Naive thymus-derived CD4-positive, alpha-beta T cell (primary cell): ENCODE results near the gene P2RY13. TPM values are rescaled to one million over a fixed set of nuclear protein-coding genes. Genes with fewer than 3 reads are reported as not detected.

Experiments used
- ATAC-seq: fragments of 150-1000 bp; cut with Tn5 transposase; 2 replicates; pipeline ENCODE4 v1.10.0; 2021; ENCODE audit warnings: mild to moderate bottlenecking, moderate library complexity
- CTCF ChIA-PET: fragments of 350-600 bp; sonication (Branson Sonifier 250); formaldehyde crosslinking; loops from one replicate; lab custom pipeline; 2021; ENCODE audit warnings: antibody characterized with exemption; lab: Charles Lee
- POLR2A ChIA-PET: fragments of 350-600 bp; sonication (Branson Sonifier 250); formaldehyde crosslinking; loops from one replicate; lab custom pipeline; 2021; ENCODE audit warnings: antibody characterized with exemption, inconsistent platforms; lab: Charles Lee
- DNase-seq, 9 donors: peaks; one replicate each; pipeline versions ENCODE4 v3.0.0 to v3.0.0-alpha.2; 2020 to 2022; ENCODE audit warnings: mixed read lengths in 1 of 9
- H3K27ac ChIP-seq: one replicate; pipeline ENCODE4 v1.7.0; 2013; ENCODE audit warnings: mild to moderate bottlenecking, low read depth, low read length, moderate library complexity
- H3K27me3 ChIP-seq, 2 donors: one replicate each; pipeline ENCODE4 v1.7.0; 2013; ENCODE audit warnings: low read length in 2 of 2, mild to moderate bottlenecking in 2 of 2, moderate library complexity in 2 of 2; ENCODE audit not compliant: control insufficient read depth in 2 of 2, insufficient read depth in 2 of 2
- H3K36me3 ChIP-seq, 3 experiments: 1 replicate in 2 of 3; 2 replicates in 1 of 3; pipeline ENCODE4 v1.7.0; 2013; ENCODE audit warnings: low read length in 3 of 3, mild to moderate bottlenecking in 3 of 3, moderate library complexity in 1 of 3; ENCODE audit not compliant: insufficient read depth in 3 of 3, control insufficient read depth in 2 of 3
- H3K4me1 ChIP-seq, 2 donors: one replicate each; pipeline ENCODE4 v1.7.0; 2013; ENCODE audit warnings: low read length in 2 of 2, mild to moderate bottlenecking in 2 of 2, moderate library complexity in 1 of 2; ENCODE audit not compliant: control insufficient read depth in 2 of 2, insufficient read depth in 2 of 2
- H3K4me3 ChIP-seq: 2 replicates; pipeline ENCODE4 v1.7.0; 2013; ENCODE audit warnings: mild to moderate bottlenecking, low read length
- H3K9me3 ChIP-seq, 3 experiments: 1 replicate in 2 of 3; 2 replicates in 1 of 3; pipeline ENCODE4 v1.7.0; 2013; ENCODE audit warnings: low read length in 3 of 3; ENCODE audit not compliant: control insufficient read depth in 2 of 3
- H3K27ac Mint-ChIP-seq, 9 donors: one replicate each; pipeline ENCODE4 v1.8.0; 2020 to 2022; ENCODE audit warnings: mixed read lengths in 9 of 9, mild to moderate bottlenecking in 8 of 9, moderate library complexity in 5 of 9, inconsistent platforms in 2 of 9
- H3K27me3 Mint-ChIP-seq, 5 donors: one replicate each; pipeline ENCODE4 v1.8.0; 2021 to 2022; ENCODE audit warnings: mixed read lengths in 5 of 5, mild to moderate bottlenecking in 1 of 5
- H3K36me3 Mint-ChIP-seq, 5 donors: one replicate each; pipeline ENCODE4 v1.8.0; 2020 to 2022; ENCODE audit warnings: mixed read lengths in 5 of 5, mild to moderate bottlenecking in 3 of 5, inconsistent platforms in 1 of 5
- H3K4me1 Mint-ChIP-seq, 7 donors: one replicate each; pipeline ENCODE4 v1.8.0; 2020 to 2022; ENCODE audit warnings: mixed read lengths in 7 of 7, mild to moderate bottlenecking in 3 of 7, inconsistent platforms in 1 of 7
- H3K4me3 Mint-ChIP-seq, 10 donors: one replicate each; pipeline ENCODE4 v1.8.0; 2020 to 2022; ENCODE audit warnings: mild to moderate bottlenecking in 10 of 10, mixed read lengths in 10 of 10, moderate library complexity in 6 of 10, inconsistent platforms in 2 of 10
- H3K9me3 Mint-ChIP-seq, 11 donors: one replicate each; pipeline ENCODE4 v1.8.0; 2020 to 2022; ENCODE audit warnings: mixed read lengths in 11 of 11, mild to moderate bottlenecking in 4 of 11, inconsistent platforms in 1 of 11, moderate library complexity in 1 of 11
- intact Hi-C, 2 donors: fragments of 100-400 bp; cut with micrococcal nuclease; formaldehyde crosslinking; loops; one replicate each; pipeline ENCODE4 v1.15.1; 2023
- polyA plus RNA-seq, 2 donors: library from polyadenylated mRNA; unstranded; fragments of 300-500 nt; fragmentation: Illumina TruSeq; gene quantifications; one replicate each; pipeline ENCODE4 v1.2.3, GENCODE V29; 2021
- total RNA-seq, 6 experiments: library from RNA in 5 of 6; stranded (reverse) in 5 of 6; gene quantifications; 1 replicate in 5 of 6; 2 replicates in 1 of 6; pipeline ENCODE4 v1.2.3 and lab custom pipeline; 2021 to 2026

The P2RY13 gene
- total and polyA plus RNA-seq, 7 experiments from 2014 or later: 0.13 to 11.4 TPM; not detected in 5

GRCh38 chr3:151312972-151313371, 16.4 kb downstream of the P2RY13 start:
- intact Hi-C loops: no loop called here
- Mint-ChIP-seq H3K4me1 (peaks cover 0 to 9% (median 0%) of the 10 kb centered on the region in 7 donors), H3K4me3 (no peak overlapping the region), H3K36me3 (no peaks in the 10 kb centered on the region), H3K9me3 (no peaks in the 10 kb centered on the region), H3K27me3 (peaks cover 0 to 6% (median 4%) of the 10 kb centered on the region in 5 donors), H3K27ac (no peak overlapping the region)
- CTCF ChIA-PET: interaction anchor here (0.9 kb wide), 1 partner anchor 9 kb away, joined by 3 read pairs; no protein-coding TSS in a partner anchor
- H3K27ac ChIP-seq: no peak overlapping the region
- no peaks in the 10 kb centered on the region for H3K4me1 ChIP-seq
- POLR2A ChIA-PET: no interaction called here
- H3K4me3 ChIP-seq: no peak overlapping the region
- DNase-seq (no peak), ATAC-seq (no peak)
- no peaks in the 10 kb centered on the region for H3K36me3 ChIP-seq
- no peaks in the 10 kb centered on the region for H3K9me3 ChIP-seq
- no peaks in the 10 kb centered on the region for H3K27me3 ChIP-seq

GRCh38 chr3:151309566-151309965, 19.8 kb downstream of the P2RY13 start:
- Histone ChIP-seq H3K36me3 (no peaks in the 10 kb centered on the region), H3K27ac (no peak overlapping the region), H3K27me3 (no peaks in the 10 kb centered on the region), H3K9me3 (no peaks in the 10 kb centered on the region), H3K4me3 (no peak overlapping the region), H3K4me1 (peaks cover 0 to 11% of the 10 kb centered on the region in 2 donors)
- Mint-ChIP-seq H3K4me3 (no peak overlapping the region), H3K27ac (no peak overlapping the region), H3K27me3 (peaks cover 0 to 4% (median 0%) of the 10 kb centered on the region in 5 donors), H3K9me3 (no peaks in the 10 kb centered on the region), H3K36me3 (no peaks in the 10 kb centered on the region), H3K4me1 (peaks cover 0 to 14% (median 5%) of the 10 kb centered on the region in 7 donors)
- POLR2A ChIA-PET: no interaction called here
- DNase-seq (no peak), ATAC-seq (no peak)
- CTCF ChIA-PET: no interaction called here
- intact Hi-C loops: no loop called here

- H3K27me3 Mint-ChIP-seq: peaks cover 0 to 14% (median 6%) of the 10 kb centered on the region in 5 donors
- peaks cover 0 to 14% (median 5%) of the 10 kb centered on the region in 7 donors for H3K4me1 Mint-ChIP-seq
- ChIA-PET CTCF (interaction anchor here (0.6 to 0.7 kb wide), 2 partner anchors 11 kb away, joined by 3 read pairs; no protein-coding TSS in a partner anchor), POLR2A (interaction anchor here (0.8 to 1.6 kb wide), 2 partner anchors 29 to 139 kb away, joined by 3 to 4 read pairs; no protein-coding TSS in a partner anchor)
- H3K27ac Mint-ChIP-seq: no peak overlapping the region
- H3K27me3 ChIP-seq: no peaks in the 10 kb centered on the region
- H3K9me3 ChIP-seq: no peaks in the 10 kb centered on the region
- no peak overlapping the region for H3K4me3 ChIP-seq
- H3K36me3 Mint-ChIP-seq: peaks cover 0 to 2% (median 0%) of the 10 kb centered on the region in 5 donors
- no peaks in the 10 kb centered on the region for H3K36me3 ChIP-seq
- no peak overlapping the region for H3K4me3 Mint-ChIP-seq
- intact Hi-C loops: no loop called here
- DNase-seq (no peak), ATAC-seq (no peak)
- H3K27ac ChIP-seq: no peak overlapping the region
- peaks cover 0 to 11% of the 10 kb centered on the region in 2 donors for H3K4me1 ChIP-seq
- no peaks in the 10 kb centered on the region for H3K9me3 Mint-ChIP-seq
Observed at GRCh38 chr3:151307583-151308488, 21.5 kb downstream of the P2RY13 start.

DNA sequence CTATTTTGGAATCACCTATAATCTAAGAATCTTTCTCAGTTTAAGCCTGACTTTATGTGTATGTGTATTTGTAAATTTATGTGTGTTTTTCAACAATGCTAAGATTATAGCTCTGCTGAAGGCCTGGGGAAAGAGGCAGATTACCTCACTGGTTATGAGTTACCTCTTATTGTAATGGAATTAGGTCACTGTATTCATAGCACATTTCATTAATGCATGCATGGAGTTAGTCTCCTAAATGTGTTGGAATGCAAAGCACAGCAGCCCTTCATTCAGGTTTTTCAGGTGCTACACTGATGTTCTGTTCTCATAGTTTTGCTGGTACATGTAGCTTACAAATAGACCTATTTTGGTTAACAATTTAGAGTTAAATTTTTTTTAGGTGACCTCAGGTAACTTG, 22.2 kb downstream of the P2RY13 start:
- no peak overlapping the region for H3K4me3 ChIP-seq
- H3K27ac ChIP-seq: no peak overlapping the region
- no peak for DNase-seq
- Mint-ChIP-seq H3K4me1 (peaks cover 0 to 14% (median 5%) of the 10 kb centered on the region in 7 donors), H3K9me3 (no peaks in the 10 kb centered on the region), H3K4me3 (no peak overlapping the region), H3K27ac (no peak overlapping the region), H3K27me3 (peaks cover 0 to 17% (median 10%) of the 10 kb centered on the region in 5 donors), H3K36me3 (peaks cover 0 to 2% (median 0%) of the 10 kb centered on the region in 5 donors)
- ChIA-PET CTCF (no interaction called here), POLR2A (interaction anchor here (0.8 to 1.6 kb wide), 2 partner anchors 28 to 139 kb away, joined by 3 to 4 read pairs; no protein-coding TSS in a partner anchor)
- H3K4me1 ChIP-seq: peaks cover 0 to 11% of the 10 kb centered on the region in 2 donors
- H3K27me3 ChIP-seq: no peaks in the 10 kb centered on the region
- H3K36me3 ChIP-seq: no peaks in the 10 kb centered on the region
- ATAC-seq: no peak
- intact Hi-C loops: no loop called here
- H3K9me3 ChIP-seq: no peaks in the 10 kb centered on the region

GRCh38 chr3:151306168-151306810, 23.1 kb downstream of the P2RY13 start:
- Mint-ChIP-seq H3K27me3 (peaks cover 0 to 17% (median 10%) of the 10 kb centered on the region in 5 donors), H3K4me1 (peaks cover 0 to 19% (median 5%) of the 10 kb centered on the region in 7 donors), H3K4me3 (no peak overlapping the region), H3K9me3 (no peaks in the 10 kb centered on the region), H3K36me3 (peaks cover 0 to 2% (median 0%) of the 10 kb centered on the region in 5 donors), H3K27ac (no peak overlapping the region)
- DNase-seq (no peak), ATAC-seq (no peak)
- peaks cover 0 to 11% of the 10 kb centered on the region in 2 donors for H3K4me1 ChIP-seq
- H3K27me3 ChIP-seq: peaks cover 0 to 2% of the 10 kb centered on the region in 2 donors
- ChIA-PET POLR2A (no interaction called here), CTCF (no interaction called here)
- H3K36me3 ChIP-seq: no peaks in the 10 kb centered on the region
- no peak overlapping the region for H3K4me3 ChIP-seq
- intact Hi-C loops: no loop called here
- no peaks in the 10 kb centered on the region for H3K9me3 ChIP-seq
- H3K27ac ChIP-seq: no peak overlapping the region

GRCh38 chr3:151305775-151306151, 23.6 kb downstream of the P2RY13 start:
- H3K4me3 Mint-ChIP-seq: no peak overlapping the region
- no peak overlapping the region for H3K4me3 ChIP-seq
- intact Hi-C loops: no loop called here
- H3K4me1 ChIP-seq: peaks cover 0 to 11% of the 10 kb centered on the region in 2 donors
- H3K9me3 ChIP-seq: no peaks in the 10 kb centered on the region
- ChIA-PET POLR2A (no interaction called here), CTCF (no interaction called here)
- H3K36me3 Mint-ChIP-seq: peaks cover 0 to 2% (median 0%) of the 10 kb centered on the region in 5 donors
- no peak overlapping the region for H3K27ac Mint-ChIP-seq
- H3K9me3 Mint-ChIP-seq: no peaks in the 10 kb centered on the region
- no peak overlapping the region for H3K27ac ChIP-seq
- peaks cover 0 to 2% of the 10 kb centered on the region in 2 donors for H3K27me3 ChIP-seq
- peaks cover 0 to 22% (median 5%) of the 10 kb centered on the region in 7 donors for H3K4me1 Mint-ChIP-seq
- no peaks in the 10 kb centered on the region for H3K36me3 ChIP-seq
- DNase-seq (no peak), ATAC-seq (no peak)
- H3K27me3 Mint-ChIP-seq: peaks cover 0 to 17% (median 10%) of the 10 kb centered on the region in 5 donors
